Muscle layer of colon (tissue), 2 donors: ENCODE measurements around the gene TOX2.

Experiments used
- H3K27ac ChIP-seq: one replicate; pipeline ENCODE4 v1.7.0; 2013; ENCODE audit warnings: low read depth, mild to moderate bottlenecking, low read length, moderate library complexity
- H3K27me3 ChIP-seq, 2 donors: one replicate each; pipeline ENCODE4 v1.7.0; 2013; ENCODE audit warnings: low read length in 2 of 2, mild to moderate bottlenecking in 2 of 2; ENCODE audit not compliant: insufficient read depth in 2 of 2, control insufficient read depth in 1 of 2
- H3K36me3 ChIP-seq: one replicate; pipeline ENCODE4 v1.7.0; 2013; ENCODE audit warnings: mild to moderate bottlenecking, low read length; ENCODE audit not compliant: insufficient read depth
- H3K4me1 ChIP-seq: one replicate; pipeline ENCODE4 v1.7.0; 2013; ENCODE audit warnings: mild to moderate bottlenecking, low read length; ENCODE audit not compliant: insufficient read depth
- H3K4me3 ChIP-seq, 2 donors: one replicate each; pipeline ENCODE4 v1.7.0; 2013; ENCODE audit warnings: low read length in 2 of 2, low read depth in 1 of 2, mild to moderate bottlenecking in 1 of 2, moderate library complexity in 1 of 2
- H3K9ac ChIP-seq: one replicate; pipeline ENCODE4 v1.7.0; 2013; ENCODE audit warnings: low read length
- H3K9me3 ChIP-seq: one replicate; pipeline ENCODE4 v1.7.0; 2013; ENCODE audit warnings: mild to moderate bottlenecking, low read length
- donor health status: abdominal sarcoma.
- donor health status: Adenocarcinoma of cecum.

The TOX2 gene

GRCh38 chr20:44019638-44020335 is 105.1 kb downstream of the TOX2 start:
- H3K27ac ChIP-seq = no peak overlapping the region

GRCh38 chr20:44020406-44021148 is 105.9 kb downstream of the TOX2 start:
- H3K9ac ChIP-seq = no peak overlapping the region
- no peaks in the 10 kb centered on the region for H3K9me3 ChIP-seq
- H3K36me3 ChIP-seq = no peaks in the 10 kb centered on the region
- H3K4me3 ChIP-seq = no peak overlapping the region
- peaks cover 35% of the 10 kb centered on the region for H3K4me1 ChIP-seq
- no peak overlapping the region for H3K27ac ChIP-seq
- no peaks in the 10 kb centered on the region for H3K27me3 ChIP-seq

More at GRCh38 chr20:44019638-44020335, 105.1 kb downstream of the TOX2 start:
- Histone ChIP-seq H3K9ac (no peak overlapping the region), H3K9me3 (no peaks in the 10 kb centered on the region), H3K4me3 (no peak overlapping the region), H3K4me1 (peaks cover 43% of the 10 kb centered on the region), H3K36me3 (no peaks in the 10 kb centered on the region), H3K27me3 (no peaks in the 10 kb centered on the region)

GRCh38 chr20:44021186-44021585 is 106.5 kb downstream of the TOX2 start:
- H3K9me3 ChIP-seq = no peaks in the 10 kb centered on the region
- H3K4me3 ChIP-seq = no peak overlapping the region
- H3K4me1 ChIP-seq = peaks cover 29% of the 10 kb centered on the region

GRCh38 chr20:44021900-44022299 is 107.2 kb downstream of the TOX2 start:
- no peak overlapping the region for H3K9ac ChIP-seq
- H3K4me3 ChIP-seq = no peak overlapping the region
- H3K4me1 ChIP-seq = peaks cover 24% of the 10 kb centered on the region
- H3K27ac ChIP-seq = no peak overlapping the region
- H3K9me3 ChIP-seq = no peaks in the 10 kb centered on the region
- H3K27me3 ChIP-seq = no peaks in the 10 kb centered on the region
- no peaks in the 10 kb centered on the region for H3K36me3 ChIP-seq

More at GRCh38 chr20:44021186-44021585, 106.5 kb downstream of the TOX2 start:
- Histone ChIP-seq H3K36me3 (no peaks in the 10 kb centered on the region), H3K27ac (no peak overlapping the region), H3K9ac (no peak overlapping the region), H3K27me3 (no peaks in the 10 kb centered on the region)

GRCh38 chr20:44022464-44022863 is 107.8 kb downstream of the TOX2 start:
- Histone ChIP-seq H3K27ac (no peak overlapping the region), H3K27me3 (no peaks in the 10 kb centered on the region), H3K4me3 (no peak overlapping the region), H3K9ac (no peak overlapping the region), H3K4me1 (peaks cover 21% of the 10 kb centered on the region), H3K9me3 (no peaks in the 10 kb centered on the region), H3K36me3 (no peaks in the 10 kb centered on the region)

GRCh38 chr20:44023515-44024371 is 109.1 kb downstream of the TOX2 start:
- Histone ChIP-seq H3K9ac (no peak overlapping the region), H3K27ac (no peak overlapping the region), H3K9me3 (no peaks in the 10 kb centered on the region), H3K36me3 (no peaks in the 10 kb centered on the region), H3K4me3 (no peak overlapping the region), H3K4me1 (peaks cover 10% of the 10 kb centered on the region), H3K27me3 (no peaks in the 10 kb centered on the region)

- H3K27ac ChIP-seq = no peak overlapping the region
- no peak overlapping the region for H3K4me3 ChIP-seq
- H3K36me3 ChIP-seq = no peaks in the 10 kb centered on the region
- no peak overlapping the region for H3K9ac ChIP-seq
- no peaks in the 10 kb centered on the region for H3K27me3 ChIP-seq
- no peaks in the 10 kb centered on the region for H3K9me3 ChIP-seq
- no peaks in the 10 kb centered on the region for H3K4me1 ChIP-seq
These were observed 110.3 kb downstream of the TOX2 start for GRCh38 chr20:44024820-44025580.

- Histone ChIP-seq H3K27me3 (no peaks in the 10 kb centered on the region), H3K4me1 (no peaks in the 10 kb centered on the region), H3K9me3 (no peaks in the 10 kb centered on the region), H3K36me3 (no peaks in the 10 kb centered on the region), H3K9ac (no peak overlapping the region), H3K4me3 (no peak overlapping the region), H3K27ac (no peak overlapping the region)
These were observed 111.1 kb downstream of the TOX2 start for GRCh38 chr20:44025756-44026155.

GRCh38 chr20:44026647-44027342 is 112.1 kb downstream of the TOX2 start:
- Histone ChIP-seq H3K4me3 (no peak overlapping the region), H3K9ac (no peak overlapping the region), H3K27ac (no peak overlapping the region), H3K9me3 (no peaks in the 10 kb centered on the region), H3K27me3 (no peaks in the 10 kb centered on the region), H3K4me1 (no peaks in the 10 kb centered on the region), H3K36me3 (no peaks in the 10 kb centered on the region)

GRCh38 chr20:44027343-44028002 is 112.8 kb downstream of the TOX2 start:
- no peaks in the 10 kb centered on the region for H3K4me1 ChIP-seq
- no peaks in the 10 kb centered on the region for H3K9me3 ChIP-seq
- H3K27ac ChIP-seq = no peak overlapping the region
- no peaks in the 10 kb centered on the region for H3K36me3 ChIP-seq
- H3K27me3 ChIP-seq = no peaks in the 10 kb centered on the region
- no peak overlapping the region for H3K4me3 ChIP-seq
- H3K9ac ChIP-seq = no peak overlapping the region
